Activated CD4-positive, alpha-beta T cell treated with anti-CD3 and anti-CD28 coated beads, Interleukin-2, amount 50 U/mL, for 24 hours (primary cell): ENCODE measurements around the gene ARID4A.
"Not testable (repeated sequence)": the region's sequence is repeated elsewhere in the genome, so short reads cannot be mapped to it uniquely, and the experiment has no call there.

Source experiments
- DNase-seq, 2 donors: peaks; one replicate each; pipeline ENCODE4 v3.0.0-alpha.2; 2020; ENCODE audit warnings: low read depth in 1 of 2, low spot score in 1 of 2

Gene ARID4A

GRCh38 chr14:58353516-58354299 is 55.4 kb downstream of the ARID4A start:
- DNase-seq: no peak

- DNase-seq: no peak
These were observed 56.5 kb downstream of the ARID4A start for GRCh38 chr14:58354808-58355207.

- no peak for DNase-seq
These were observed 57.9 kb downstream of the ARID4A start for GRCh38 chr14:58356268-58356667.

GRCh38 chr14:58362272-58362671 is 63.9 kb downstream of the ARID4A start:
- not testable (repeated sequence) for DNase-seq

- DNase-seq: no peak
These were observed 64.5 kb downstream of the ARID4A start for GRCh38 chr14:58362798-58363412.

GRCh38 chr14:58364316-58364715 is 66.0 kb downstream of the ARID4A start:
- DNase-seq: no peak

- DNase-seq: no peak
These were observed 68.9 kb downstream of the ARID4A start for GRCh38 chr14:58367296-58367695.

- no peak for DNase-seq
These were observed 70.6 kb downstream of the ARID4A start for GRCh38 chr14:58368956-58369355.

GRCh38 chr14:58376791-58377190 is 78.4 kb downstream of the ARID4A start:
- no peak for DNase-seq

GRCh38 chr14:58390830-58391229 is 92.5 kb downstream of the ARID4A start:
- no peak for DNase-seq

GRCh38 chr14:58395562-58395811 is 97.1 kb downstream of the ARID4A start:
- no peak for DNase-seq

GRCh38 chr14:58395812-58396788 is 97.7 kb downstream of the ARID4A start, which contains the start of gene TOMM20L:
Gene TOMM20L, plus strand, starts transcription at chr14:58395930. Its CDS starts 28 bp downstream, at chr14:58395958.
- DNase-seq: peak; percentile 41 to 56

- DNase-seq: no peak
These were observed 98.8 kb downstream of the ARID4A start for GRCh38 chr14:58397156-58397555.

- no peak for DNase-seq
These were observed 100.1 kb downstream of the ARID4A start for GRCh38 chr14:58398495-58398894.

- DNase-seq: no peak
These were observed 100.5 kb downstream of the ARID4A start for GRCh38 chr14:58398895-58399294.

- DNase-seq: no peak
These were observed 103.2 kb downstream of the ARID4A start for GRCh38 chr14:58401587-58401986.

- DNase-seq: no peak
These were observed 110.4 kb downstream of the ARID4A start for GRCh38 chr14:58408681-58409215.

- no peak for DNase-seq
These were observed 116.5 kb downstream of the ARID4A start for GRCh38 chr14:58414845-58415244.

- DNase-seq: no peak
These were observed 117.5 kb downstream of the ARID4A start for GRCh38 chr14:58415636-58416547.

GRCh38 chr14:58416934-58417333 is 118.6 kb downstream of the ARID4A start:
- DNase-seq: not testable (repeated sequence)
